GM21515 (cell line): ENCODE data around the gene ZNG1A.
A peak's percentile ranks its signal among the peaks of the same experiment; 100 is the strongest.
"Not testable (repeated sequence)": the region's sequence is repeated elsewhere in the genome, so short reads cannot be mapped to it uniquely, and the experiment has no call there.

ENCODE experiments used
- ATAC-seq: cut with Tn5 transposase; IDR thresholded peaks from one replicate; pipeline ENCODE4 v1.9.1; 2021; ENCODE audit not compliant: unreplicated experiment

The ZNG1A gene

GRCh38 chr9:178970-179383 lies at the start of gene ZNG1A:
Gene ZNG1A, minus strand, starts transcription at chr9:179056. Its CDS starts 87 bp downstream, at chr9:178969.
- ATAC-seq = not testable (repeated sequence)

- ATAC-seq = no peak
These were observed 49.0 kb upstream of the ZNG1A start for GRCh38 chr9:227860-228259.

GRCh38 chr9:224582-225520 lies 46.0 kb upstream of the ZNG1A start:
- ATAC-seq = no peak

- ATAC-seq = no peak
These were observed 45.2 kb upstream of the ZNG1A start for GRCh38 chr9:224026-224425.

GRCh38 chr9:223152-223551 lies 44.3 kb upstream of the ZNG1A start:
- no peak for ATAC-seq

- no peak for ATAC-seq
These were observed 43.3 kb upstream of the ZNG1A start for GRCh38 chr9:221989-222776.

- no peak for ATAC-seq
These were observed 41.0 kb upstream of the ZNG1A start for GRCh38 chr9:219670-220365.

GRCh38 chr9:219036-219435 lies 40.2 kb upstream of the ZNG1A start:
- ATAC-seq = not testable (repeated sequence)

GRCh38 chr9:217950-218349 lies 39.1 kb upstream of the ZNG1A start:
- no peak for ATAC-seq

- no peak for ATAC-seq
These were observed 38.0 kb upstream of the ZNG1A start for GRCh38 chr9:216866-217265.

- no peak for ATAC-seq
These were observed 36.8 kb upstream of the ZNG1A start for GRCh38 chr9:215631-216155.

GRCh38 chr9:214648-215493 lies 36.0 kb upstream of the ZNG1A start, which contains the start of gene DOCK8:
Gene DOCK8, plus strand, starts transcription at chr9:214865. Its CDS starts 112 bp downstream, at chr9:214977.
- ATAC-seq = peak; percentile 87

GRCh38 chr9:214351-214647 lies 35.4 kb upstream of the ZNG1A start:
- ATAC-seq = no peak

- not testable (repeated sequence) for ATAC-seq
These were observed 35.0 kb upstream of the ZNG1A start for GRCh38 chr9:213901-214300.

- ATAC-seq = no peak
These were observed 33.4 kb upstream of the ZNG1A start for GRCh38 chr9:212297-212696.

- no peak for ATAC-seq
These were observed 32.7 kb upstream of the ZNG1A start for GRCh38 chr9:211557-211956.

GRCh38 chr9:211036-211435 lies 32.2 kb upstream of the ZNG1A start:
- ATAC-seq = no peak

GRCh38 chr9:209143-209758 lies 30.4 kb upstream of the ZNG1A start:
- ATAC-seq = no peak

GRCh38 chr9:206481-206880 lies 27.6 kb upstream of the ZNG1A start:
- no peak for ATAC-seq

GRCh38 chr9:199601-200000 lies 20.7 kb upstream of the ZNG1A start:
- not testable (repeated sequence) for ATAC-seq
